Activated CD4-positive, alpha-beta T cell treated with anti-CD3 and anti-CD28 coated beads for 1 hour (primary cell): ENCODE data around the gene ENDOU.

ENCODE experiments used
- DNase-seq: peaks from one replicate; pipeline ENCODE4 v3.0.0-alpha.2; 2020

Gene ENDOU, protein sequence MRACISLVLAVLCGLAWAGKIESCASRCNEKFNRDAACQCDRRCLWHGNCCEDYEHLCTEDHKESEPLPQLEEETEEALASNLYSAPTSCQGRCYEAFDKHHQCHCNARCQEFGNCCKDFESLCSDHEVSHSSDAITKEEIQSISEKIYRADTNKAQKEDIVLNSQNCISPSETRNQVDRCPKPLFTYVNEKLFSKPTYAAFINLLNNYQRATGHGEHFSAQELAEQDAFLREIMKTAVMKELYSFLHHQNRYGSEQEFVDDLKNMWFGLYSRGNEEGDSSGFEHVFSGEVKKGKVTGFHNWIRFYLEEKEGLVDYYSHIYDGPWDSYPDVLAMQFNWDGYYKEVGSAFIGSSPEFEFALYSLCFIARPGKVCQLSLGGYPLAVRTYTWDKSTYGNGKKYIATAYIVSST

DNA sequence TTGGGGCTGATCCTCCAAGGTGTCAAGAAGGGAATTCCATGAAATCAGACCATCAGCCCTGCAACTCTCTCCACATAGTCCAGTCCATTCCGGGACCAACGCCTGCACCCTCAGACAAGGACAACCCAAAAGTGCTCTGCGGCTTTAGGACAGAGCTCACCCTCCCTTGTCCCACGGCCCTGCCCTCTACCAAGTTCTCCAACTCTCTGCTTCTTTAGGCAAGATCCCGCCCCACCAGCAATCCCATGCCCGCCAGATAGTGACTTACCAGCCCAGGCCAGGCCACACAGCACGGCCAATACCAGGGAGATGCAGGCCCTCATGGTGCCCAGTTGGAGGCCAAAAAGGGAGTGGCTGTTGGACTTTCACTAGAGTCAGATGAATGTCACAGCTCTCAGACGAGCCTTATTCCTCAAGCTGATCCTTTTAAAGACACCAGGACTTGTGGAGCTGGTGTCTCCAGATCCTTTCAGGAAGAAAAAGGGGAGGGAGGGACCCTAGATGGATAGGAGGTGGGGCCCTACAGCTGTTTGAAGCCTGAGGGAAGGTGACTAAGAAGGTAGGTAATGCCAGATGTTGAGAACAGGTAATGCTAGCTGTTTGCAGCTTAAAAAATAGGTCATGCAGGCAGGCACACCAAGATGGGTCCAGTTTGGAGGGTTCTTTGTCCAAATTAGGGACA lies at the start of gene ENDOU:
Gene ENDOU (minus strand): TSS at position 400 of the 682 bp plus-strand sequence. CDS start 77 bp downstream, at position 323.
- no peak for DNase-seq

DNA sequence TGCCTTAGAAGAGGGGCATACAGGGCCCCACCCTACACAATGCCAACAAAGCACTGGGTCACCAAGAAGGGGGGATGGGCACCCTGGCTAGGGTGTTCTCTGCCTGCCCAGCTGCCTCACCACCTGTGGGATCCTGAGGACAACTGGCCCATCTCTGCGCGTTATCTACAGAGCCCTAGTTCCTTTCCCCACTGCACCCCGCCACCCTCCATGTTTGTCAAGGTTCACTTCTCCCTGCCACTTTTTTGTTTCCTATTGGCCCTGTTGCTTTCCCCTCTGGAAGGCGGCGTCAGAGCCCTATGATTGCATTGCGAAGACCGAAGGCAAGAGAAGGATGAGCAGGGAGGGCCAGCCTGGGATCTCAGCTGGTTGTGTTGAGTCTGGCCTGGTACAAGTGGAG lies 49.4 kb upstream of the ENDOU start:
- no peak for DNase-seq

DNA sequence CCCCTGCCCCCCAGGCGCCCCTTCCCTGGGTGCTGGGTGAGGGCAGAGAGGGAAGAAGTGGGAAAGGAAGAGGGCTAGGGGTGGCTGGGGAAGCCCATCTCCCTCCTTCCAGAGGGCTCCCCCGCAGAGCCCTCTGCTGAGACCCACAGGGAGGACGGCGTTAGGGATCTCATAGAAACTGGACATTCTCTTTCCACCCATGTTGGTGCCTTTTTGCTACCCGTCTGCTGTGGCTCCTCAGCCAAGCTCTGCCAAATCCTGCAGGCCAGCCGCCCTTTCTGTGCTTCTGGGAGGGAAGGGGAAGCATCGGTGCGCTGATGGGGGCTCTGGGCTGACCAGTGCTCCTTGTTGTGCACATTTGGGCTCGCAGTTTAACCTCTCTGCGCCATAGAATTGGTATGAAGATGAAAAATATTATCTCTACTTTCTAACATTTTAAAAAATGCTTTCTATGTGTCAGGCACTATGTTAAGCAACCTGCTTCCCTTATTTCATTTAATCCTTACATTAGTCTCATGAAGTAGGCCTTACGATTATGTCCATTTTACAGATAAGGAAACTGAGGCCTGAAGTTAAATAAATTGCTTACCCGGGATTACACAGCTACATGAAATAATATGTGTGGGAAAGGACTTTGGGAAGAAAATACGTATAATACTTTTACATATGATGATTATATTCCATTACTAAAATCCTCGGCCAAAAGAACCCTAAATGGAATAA lies 48.7 kb upstream of the ENDOU start:
- DNase-seq = no peak

DNA sequence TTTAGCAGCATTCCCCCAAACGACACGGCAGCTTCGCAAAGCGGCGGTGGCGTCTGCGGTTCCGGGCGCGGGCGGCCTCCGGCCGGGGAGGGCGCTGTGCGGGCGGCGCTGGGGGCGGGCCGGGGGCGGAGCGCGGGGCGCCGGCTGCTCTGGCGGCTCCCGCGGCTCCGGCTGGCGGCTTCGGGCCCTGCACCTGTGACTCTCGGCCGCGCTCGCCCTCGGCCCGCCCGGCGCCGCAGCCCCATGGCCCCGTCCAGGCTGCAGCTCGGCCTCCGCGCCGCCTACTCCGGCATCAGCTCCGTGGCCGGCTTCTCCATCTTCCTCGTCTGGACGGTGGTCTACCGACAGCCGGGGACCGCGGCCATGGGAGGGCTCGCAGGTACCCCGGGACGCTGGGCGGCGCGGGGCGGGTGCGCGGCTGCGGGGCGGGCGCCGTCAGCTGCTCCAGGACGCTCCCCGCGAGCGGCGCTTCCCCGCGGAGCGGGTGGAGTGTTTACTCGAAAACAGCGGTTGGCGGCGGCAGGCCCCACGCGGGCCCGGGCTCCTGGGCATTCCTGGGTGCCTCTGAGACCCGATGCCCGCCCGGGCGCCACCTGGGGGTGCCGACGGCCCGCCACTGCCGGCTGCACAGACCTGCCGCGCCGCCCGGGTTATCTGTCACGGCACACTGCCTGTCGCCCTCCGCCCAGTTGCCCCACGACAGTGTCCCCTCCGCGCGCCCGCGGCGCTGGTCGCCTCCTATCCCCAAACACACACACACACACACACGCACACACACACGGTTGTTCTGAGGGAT lies 48.0 kb upstream of the ENDOU start, which contains the start of gene SLC48A1:
Gene SLC48A1 (plus strand): TSS at position 177 of the 796 bp plus-strand sequence. CDS start 67 bp downstream, at position 244.
- DNase-seq = peak; percentile 62

DNA sequence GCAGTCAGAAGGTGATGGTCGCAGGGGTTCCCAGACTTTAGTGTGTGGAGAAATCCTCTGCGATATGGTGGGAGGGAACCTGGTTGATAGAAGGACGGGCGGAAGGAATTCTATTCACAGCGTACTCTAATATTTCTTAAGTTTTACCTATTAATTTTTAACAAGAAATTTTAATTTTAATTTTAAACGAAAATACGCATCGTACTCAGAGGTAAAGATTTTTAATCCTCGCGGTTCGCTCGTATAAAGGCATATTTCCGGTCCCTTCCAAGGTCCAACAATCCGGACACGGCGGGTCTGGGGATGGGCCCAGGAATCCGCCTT lies 47.4 kb upstream of the ENDOU start:
- no peak for DNase-seq

DNA sequence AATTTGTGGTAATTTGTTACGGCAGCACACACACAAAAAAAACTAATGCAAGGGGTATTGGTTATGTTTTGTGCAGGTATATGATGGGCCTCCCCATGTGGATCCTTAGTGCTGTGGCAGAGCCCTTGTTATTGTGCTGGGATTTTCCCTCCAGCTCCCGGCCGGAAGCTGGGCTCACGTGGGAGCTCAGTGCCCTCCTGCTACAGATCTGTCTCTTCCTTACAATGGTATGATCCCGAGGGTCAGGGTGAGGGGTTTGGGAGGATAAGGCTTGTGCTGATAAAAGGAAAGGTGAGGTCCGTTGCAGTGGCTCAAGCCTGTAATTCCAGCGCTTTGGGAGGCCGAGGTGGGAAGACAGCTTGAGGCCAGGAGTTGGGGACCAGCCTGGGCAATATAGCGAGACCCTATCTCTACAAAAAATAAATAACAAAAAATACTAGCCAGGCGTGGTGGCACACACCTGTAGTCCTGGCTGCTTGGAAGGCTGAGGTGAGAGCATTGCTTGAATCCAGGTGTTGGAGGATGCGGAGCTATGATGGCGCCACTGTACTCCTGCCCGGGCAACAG lies 46.9 kb upstream of the ENDOU start:
- no peak for DNase-seq

DNA sequence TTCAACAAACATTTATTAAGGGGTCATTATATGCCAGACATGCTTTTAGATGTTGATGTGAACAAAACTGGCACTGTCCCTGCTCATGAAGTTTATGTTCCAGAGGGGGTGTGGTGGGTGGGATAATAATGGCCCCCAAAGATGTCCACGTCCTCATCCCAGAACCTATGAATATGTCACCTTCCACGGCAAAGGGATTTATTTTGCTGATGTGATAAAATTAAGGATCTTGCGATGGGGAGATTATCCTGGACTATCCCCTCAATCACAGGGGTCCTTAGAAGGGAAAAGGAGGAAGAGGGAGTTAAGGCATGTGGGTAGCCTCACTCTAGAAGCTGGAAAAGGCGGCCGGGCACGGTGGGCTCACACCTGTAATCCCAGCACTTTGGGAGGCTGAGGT lies 46.0 kb upstream of the ENDOU start:
- no peak for DNase-seq

DNA sequence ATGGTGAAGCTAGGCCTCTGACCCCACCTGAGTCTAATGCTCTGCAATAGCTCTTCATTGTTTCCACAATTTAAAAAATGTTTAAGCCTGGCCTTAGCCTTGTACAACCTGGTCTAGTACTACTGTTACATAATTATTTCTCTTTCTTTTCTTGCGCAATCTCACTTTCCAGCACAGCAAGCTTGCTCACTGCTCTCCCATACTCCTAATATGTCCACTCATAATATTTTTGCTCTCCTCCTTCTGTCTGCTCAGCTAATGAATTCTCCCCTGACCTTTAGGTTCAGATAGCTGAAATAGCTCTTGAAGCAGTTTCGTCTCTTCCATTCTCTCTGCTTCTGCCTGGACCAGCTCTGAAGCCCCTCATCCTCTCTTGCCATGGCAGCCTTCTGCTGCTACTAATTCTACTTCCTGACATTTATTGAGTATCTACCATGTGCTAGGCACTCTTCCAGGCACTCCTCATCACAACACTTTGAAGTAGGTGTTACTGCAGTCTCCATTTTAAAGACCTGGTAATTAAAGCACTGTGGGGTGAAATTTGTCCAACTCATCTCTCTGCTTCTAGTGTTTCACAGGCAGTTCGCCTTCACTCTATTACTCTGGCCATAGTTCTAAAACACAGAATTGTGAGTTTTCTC lies 44.9 kb upstream of the ENDOU start:
- DNase-seq = no peak

DNA sequence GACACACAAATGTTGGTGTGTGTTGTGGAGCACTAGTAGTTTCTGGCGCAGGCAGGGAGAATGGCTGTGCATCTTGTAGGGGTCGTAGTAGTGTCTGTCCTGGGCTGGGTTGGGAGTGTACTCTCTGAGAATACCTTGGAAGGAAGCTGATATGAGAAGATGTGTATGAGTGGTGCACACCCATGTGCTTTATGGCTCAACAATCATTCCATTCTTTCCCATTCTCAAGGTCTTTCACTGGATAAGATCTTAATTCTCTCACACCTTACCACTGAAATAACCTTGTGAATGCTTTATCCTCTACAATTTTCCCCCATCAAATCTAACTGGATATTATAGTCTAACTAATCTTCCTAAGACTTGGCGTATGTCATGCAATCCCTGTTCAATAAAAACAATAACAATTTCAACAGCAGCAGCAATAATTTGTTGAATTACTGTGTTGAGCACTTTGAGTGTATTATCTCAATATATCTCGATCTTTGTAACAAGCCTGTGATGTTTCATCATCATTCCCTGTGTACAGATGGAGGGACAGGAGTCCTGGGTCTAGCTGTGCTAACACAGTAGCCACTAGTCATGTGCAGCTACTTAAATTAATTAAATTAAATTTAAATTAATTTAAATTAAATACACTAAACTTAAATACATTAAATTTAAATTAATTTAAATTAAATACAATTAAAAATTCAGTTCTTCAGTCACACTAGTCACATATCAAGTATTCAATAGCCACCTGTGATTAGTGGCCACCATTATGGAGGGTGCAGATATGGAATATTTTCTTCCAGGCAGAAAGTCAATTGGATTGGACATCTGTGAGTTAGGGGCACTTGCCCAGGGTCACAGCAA lies 44.2 kb upstream of the ENDOU start:
- no peak for DNase-seq

DNA sequence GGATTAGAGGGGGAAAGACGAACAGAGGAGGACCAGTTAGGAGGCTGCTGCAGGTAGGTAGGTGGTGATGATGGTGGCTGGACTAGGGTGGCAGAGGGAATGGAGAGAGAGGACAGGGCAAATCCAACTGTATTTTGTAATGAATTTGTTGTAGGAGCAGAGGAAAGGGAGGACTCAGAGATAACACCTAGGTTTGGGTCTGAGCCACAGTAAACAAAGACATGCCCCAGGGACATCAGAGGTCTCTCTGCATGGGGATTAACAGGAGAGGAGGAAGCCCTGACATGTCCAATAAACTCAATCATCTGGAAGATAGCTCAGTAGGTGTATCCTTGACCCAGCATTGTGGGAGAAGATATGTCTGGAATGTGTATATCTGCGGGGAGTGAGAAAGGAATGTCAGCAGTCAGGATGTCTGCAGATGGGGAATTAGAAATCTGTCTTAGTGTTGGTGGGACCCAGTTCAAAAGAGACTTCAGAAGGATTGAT lies 43.1 kb upstream of the ENDOU start:
- no peak for DNase-seq

DNA sequence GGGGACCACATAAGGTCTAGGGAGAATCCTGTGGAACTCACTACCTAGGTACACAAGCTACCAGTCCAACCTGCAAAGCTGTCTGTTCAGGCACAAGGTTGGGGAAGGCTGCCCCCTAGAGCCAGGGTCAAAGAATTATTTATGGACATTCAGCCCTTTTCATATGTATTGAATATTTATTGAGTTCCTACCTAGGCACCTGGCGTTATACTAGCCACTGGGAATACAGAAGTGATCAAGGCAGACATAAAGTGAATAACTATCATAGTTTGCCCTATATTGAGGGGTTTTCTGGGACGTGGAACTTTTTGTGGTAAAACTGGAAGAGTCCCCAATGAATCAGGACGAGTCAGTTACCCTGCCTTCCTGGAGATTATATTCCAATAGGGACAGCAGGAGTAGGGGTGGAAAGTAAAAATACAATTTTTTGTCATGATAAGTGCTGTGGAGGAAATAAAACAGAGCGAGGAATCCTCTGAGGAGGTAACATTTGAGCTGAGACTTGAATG lies 42.0 kb upstream of the ENDOU start:
- peak; percentile 52 for DNase-seq

DNA sequence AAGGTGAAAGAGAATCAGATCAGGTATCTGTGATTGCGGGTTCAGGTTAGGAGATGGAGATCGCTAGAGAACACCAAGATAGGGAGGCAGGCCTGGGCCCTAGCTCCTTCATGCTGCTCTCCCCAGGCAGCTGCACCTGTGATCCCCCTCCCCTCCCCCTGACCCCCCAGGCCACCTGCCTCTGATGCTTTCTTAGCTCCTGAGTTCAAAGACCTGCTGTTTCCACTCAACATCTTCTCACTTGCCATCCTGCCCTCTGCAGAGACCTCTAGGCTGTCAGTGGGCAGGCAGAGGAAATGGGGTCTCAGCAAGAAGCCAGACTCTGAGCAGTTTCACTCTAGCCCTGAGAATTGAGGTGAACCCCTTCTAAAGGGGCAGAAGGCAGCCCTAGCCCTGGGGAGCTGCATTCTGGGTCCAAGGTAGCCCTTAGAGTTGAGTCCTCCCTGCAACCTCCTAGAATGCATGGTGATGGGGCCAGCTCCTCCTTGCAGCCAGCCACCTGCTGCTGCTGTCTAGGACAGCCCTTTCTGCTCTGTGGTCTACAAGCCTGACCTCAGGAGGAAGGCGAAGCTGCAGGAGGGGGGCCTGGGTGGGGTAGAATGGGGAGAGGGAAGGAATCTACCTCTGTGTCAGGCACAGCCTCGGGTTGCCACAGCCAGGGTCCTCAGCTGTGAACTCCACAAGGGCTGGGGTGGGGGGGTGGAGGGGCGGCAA lies 41.4 kb upstream of the ENDOU start:
- DNase-seq = no peak

DNA sequence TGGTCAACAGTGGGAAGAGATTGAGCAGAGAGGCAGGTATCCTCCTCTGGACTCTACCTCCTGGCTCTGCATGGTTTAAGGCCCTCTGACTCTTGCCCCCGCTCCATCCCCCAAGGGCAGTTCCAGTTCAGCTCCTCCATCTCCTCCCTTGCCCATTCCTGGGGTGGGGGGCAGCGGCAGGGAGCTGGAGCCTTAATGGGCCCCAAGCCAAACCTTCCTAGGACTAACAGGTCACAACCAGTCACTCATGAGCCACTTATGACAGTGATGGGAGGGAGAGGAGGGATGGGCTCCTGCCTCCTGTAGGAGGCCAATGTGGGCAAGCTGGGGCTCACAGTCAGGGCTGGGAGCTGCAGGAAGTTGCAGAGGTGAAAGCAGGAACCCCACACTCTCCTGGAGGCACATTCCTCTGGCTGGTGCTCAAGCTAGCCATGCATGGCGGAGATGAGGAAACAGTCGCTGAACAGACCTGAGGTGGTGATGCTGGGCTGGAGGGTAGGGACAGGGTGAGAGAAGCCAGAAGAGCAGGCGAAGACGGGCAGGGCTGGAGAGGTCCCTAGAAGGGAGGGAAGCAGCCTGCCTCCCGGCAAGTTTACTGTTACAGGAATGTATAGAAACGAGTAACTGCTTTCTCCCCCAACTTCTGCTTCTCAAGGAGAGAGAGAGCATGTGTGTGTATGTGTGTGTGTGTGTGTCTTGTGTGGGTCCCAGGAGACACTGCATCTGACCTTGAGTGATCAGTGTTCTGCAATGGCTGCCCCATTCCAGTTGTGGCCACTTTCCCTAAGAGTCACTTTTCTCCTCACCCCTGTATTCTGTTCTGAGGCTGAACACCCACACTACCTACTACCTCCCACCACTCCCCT lies 38.4 kb upstream of the ENDOU start:
- no peak for DNase-seq

DNA sequence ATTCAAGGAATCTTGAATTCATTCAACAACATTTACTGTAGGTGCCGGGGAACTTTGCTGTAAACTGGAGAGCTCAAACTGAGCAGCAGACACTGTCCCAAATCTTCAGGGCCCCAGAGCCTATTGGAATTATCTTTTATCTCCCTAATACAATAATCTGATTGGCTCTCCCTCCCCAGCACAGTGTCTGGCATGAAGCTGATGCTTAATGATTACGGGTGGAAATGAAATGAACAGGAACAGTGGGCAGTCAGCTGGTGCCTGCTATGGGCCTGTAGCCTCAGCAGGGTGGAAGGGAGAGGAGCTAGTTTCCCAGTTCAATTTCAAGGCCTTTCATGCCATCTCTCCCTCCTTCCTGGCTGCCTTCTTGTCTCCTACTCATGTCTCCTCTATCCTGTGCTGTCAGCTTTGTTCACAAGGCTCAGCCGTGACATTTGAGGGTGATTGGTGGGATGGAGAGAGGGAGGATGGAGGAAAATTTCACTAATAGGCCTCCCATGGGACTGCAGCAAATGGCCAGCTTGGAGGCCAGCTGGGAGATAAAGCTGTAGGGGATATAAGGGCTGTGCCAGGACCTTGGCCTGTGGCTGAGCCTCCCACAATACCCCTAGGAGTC lies 37.7 kb upstream of the ENDOU start:
- DNase-seq = no peak

DNA sequence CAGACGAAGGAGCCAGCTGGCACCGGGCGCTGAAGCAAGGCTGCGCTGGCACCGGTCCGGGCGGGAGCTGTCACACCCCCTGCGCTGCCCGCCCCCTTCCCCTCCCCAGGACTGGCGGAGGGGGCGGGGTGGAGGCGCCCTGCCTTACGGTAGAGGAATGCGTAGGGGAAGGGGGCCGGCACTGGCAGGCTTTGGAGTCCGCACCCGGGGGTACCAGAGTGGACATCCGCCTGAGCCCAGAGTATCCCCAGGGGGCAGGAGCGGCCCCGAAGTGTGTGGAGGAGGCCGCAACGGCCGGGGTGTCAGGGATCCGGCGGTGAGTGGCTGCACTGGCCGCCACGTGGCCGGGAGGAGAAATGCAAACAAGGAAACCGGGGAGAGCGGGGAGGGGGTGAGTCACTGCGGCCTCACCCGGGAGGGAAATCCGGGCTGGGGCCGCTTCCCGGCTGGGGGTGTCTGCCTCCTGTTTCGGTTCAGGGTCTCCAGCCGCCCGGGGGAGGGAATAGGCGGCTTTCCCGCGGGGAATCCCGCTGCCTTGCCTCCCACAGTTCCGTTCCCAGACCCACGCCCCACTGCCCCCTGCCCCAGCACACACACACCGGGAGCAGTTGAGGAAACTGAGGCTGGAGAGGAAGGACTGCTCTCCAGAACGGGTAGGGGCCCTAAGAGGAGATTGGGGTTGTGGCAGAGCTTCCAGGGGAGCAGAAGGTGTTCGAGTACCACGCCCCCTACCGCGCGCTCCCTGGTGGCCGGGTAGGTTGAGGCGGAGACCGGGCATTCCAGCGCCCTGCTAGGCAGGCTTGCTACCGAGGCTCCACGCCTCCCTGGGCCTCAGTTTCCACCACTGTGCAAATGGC lies 33.8 kb upstream of the ENDOU start, which contains the start of gene RAPGEF3:
Gene RAPGEF3 (minus strand): TSS at position 47 of the 857 bp plus-strand sequence. CDS start 324 bp downstream, outside the sequence.
- DNase-seq = peak; percentile 54

DNA sequence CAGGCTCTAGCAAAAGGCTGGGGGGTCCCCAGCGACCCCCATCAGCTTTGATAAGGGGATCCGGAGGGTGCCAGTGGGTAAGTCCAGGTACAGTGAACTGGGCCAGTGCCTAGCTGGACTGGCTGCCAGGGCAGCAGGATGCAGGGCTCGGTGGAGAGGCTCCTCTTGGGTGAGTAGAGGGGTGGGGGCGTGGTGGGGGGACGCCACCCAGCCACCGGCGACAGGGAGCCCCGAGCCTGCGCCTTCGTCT lies 33.2 kb upstream of the ENDOU start:
- DNase-seq = no peak

DNA sequence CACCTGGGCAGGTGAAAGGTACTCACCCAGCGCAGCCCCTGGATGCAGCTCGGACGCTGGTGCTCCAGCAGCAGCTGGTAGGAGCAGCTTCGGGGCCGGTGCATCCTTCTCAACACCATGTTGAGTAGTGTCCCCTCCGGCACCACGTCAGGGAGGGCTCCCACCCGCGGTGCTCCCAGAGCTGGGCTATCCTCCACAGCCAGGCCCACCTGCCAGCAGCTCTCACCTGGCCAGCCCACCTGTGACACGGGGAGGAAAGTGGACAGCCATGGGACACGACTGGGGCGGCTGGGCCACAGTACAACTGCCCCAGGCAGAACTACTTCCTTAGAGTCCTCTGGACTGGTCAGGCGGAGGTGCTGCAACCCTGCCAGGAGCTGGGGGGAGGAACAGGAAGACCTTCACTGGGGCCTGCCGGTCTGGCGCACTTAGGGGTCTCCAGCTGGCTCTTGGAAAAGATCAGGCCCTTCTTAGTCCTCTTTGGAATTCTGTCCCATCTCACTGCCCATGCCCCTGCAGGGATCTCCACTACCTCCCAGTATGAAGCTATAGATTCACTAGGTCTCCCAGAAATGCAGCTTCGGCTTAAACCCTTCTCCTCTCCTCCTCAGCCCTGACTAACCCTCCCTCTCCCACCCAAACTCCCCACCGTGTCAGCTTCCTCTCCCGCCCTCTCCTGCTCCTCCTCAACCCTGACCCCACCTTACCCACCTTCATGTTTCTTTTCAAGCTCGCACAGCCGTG lies 32.7 kb upstream of the ENDOU start:
- DNase-seq = no peak
